Duodenal mucosa (tissue), 2 donors: Measurements from ENCODE around the gene AOAH.
"Not testable (repeated sequence)": the region's sequence is repeated elsewhere in the genome, so short reads cannot be mapped to it uniquely, and the experiment has no call there.

Experiments used
- H3K27ac ChIP-seq: one replicate; pipeline ENCODE4 v1.7.0; 2013; ENCODE audit warnings: low read depth, low read length
- H3K27me3 ChIP-seq, 2 donors: one replicate each; pipeline ENCODE4 v1.7.0; 2013; ENCODE audit warnings: low read length in 2 of 2, control low read depth in 1 of 2; ENCODE audit not compliant: insufficient read depth in 2 of 2, control insufficient read depth in 1 of 2
- H3K36me3 ChIP-seq, 2 donors: one replicate each; pipeline ENCODE4 v1.7.0; 2013; ENCODE audit warnings: low read length in 2 of 2, control low read depth in 1 of 2; ENCODE audit not compliant: insufficient read depth in 2 of 2, control insufficient read depth in 1 of 2
- H3K4me1 ChIP-seq, 2 donors: one replicate each; pipeline ENCODE4 v1.7.0; 2013; ENCODE audit warnings: low read length in 2 of 2, control low read depth in 1 of 2; ENCODE audit not compliant: insufficient read depth in 2 of 2, control insufficient read depth in 1 of 2
- H3K4me3 ChIP-seq, 2 donors: one replicate each; pipeline ENCODE4 v1.7.0; 2013; ENCODE audit warnings: low read length in 2 of 2, low read depth in 1 of 2
- H3K9ac ChIP-seq, 2 donors: one replicate each; pipeline ENCODE4 v1.7.0; 2013; ENCODE audit warnings: low read length in 2 of 2, low read depth in 1 of 2
- H3K9me3 ChIP-seq, 2 donors: one replicate each; pipeline ENCODE4 v1.7.0; 2013; ENCODE audit warnings: low read length in 2 of 2, control low read depth in 1 of 2; ENCODE audit not compliant: control insufficient read depth in 1 of 2

AOAH gene

GRCh38 chr7:36707898-36708297 lies 16.4 kb downstream of the AOAH start:
- Histone ChIP-seq H3K27me3 (no peaks in the 10 kb centered on the region), H3K36me3 (no peaks in the 10 kb centered on the region), H3K9ac (no peak overlapping the region), H3K9me3 (peaks cover 4 to 9% of the 10 kb centered on the region in 2 donors), H3K4me3 (no peak overlapping the region), H3K4me1 (peaks cover 10 to 24% of the 10 kb centered on the region in 2 donors), H3K27ac (no peak overlapping the region)

GRCh38 chr7:36707465-36707864 lies 16.8 kb downstream of the AOAH start:
- Histone ChIP-seq H3K4me1 (peaks cover 10 to 24% of the 10 kb centered on the region in 2 donors), H3K27me3 (no peaks in the 10 kb centered on the region), H3K27ac (no peak overlapping the region), H3K9ac (no peak overlapping the region), H3K4me3 (no peak overlapping the region), H3K36me3 (no peaks in the 10 kb centered on the region), H3K9me3 (peaks cover 4 to 9% of the 10 kb centered on the region in 2 donors)

GRCh38 chr7:36703860-36704259 lies 20.4 kb downstream of the AOAH start:
- H3K9me3 ChIP-seq, H3K27me3 ChIP-seq, H3K4me3 ChIP-seq, H3K36me3 ChIP-seq, H3K27ac ChIP-seq, H3K9ac ChIP-seq, H3K4me1 ChIP-seq: not testable (repeated sequence)

GRCh38 chr7:36692456-36692855 lies 31.8 kb downstream of the AOAH start:
- no peaks in the 10 kb centered on the region for H3K36me3 ChIP-seq

GRCh38 chr7:36691983-36692382 lies 32.3 kb downstream of the AOAH start:
- Histone ChIP-seq H3K36me3 (no peaks in the 10 kb centered on the region), H3K9ac (no peak overlapping the region), H3K27ac (no peak overlapping the region), H3K4me1 (no peaks in the 10 kb centered on the region), H3K4me3 (no peak overlapping the region), H3K9me3 (no peaks in the 10 kb centered on the region), H3K27me3 (no peaks in the 10 kb centered on the region)

More at GRCh38 chr7:36692456-36692855, 31.8 kb downstream of the AOAH start:
- Histone ChIP-seq H3K27ac (no peak overlapping the region), H3K4me3 (no peak overlapping the region), H3K4me1 (no peaks in the 10 kb centered on the region), H3K9me3 (no peaks in the 10 kb centered on the region), H3K27me3 (no peaks in the 10 kb centered on the region), H3K9ac (no peak overlapping the region)

GRCh38 chr7:36690514-36691187 lies 33.6 kb downstream of the AOAH start:
- no peaks in the 10 kb centered on the region for H3K9me3 ChIP-seq
- H3K4me3 ChIP-seq, result no peak overlapping the region
- no peaks in the 10 kb centered on the region for H3K27me3 ChIP-seq
- no peak overlapping the region for H3K27ac ChIP-seq
- H3K4me1 ChIP-seq, result no peaks in the 10 kb centered on the region
- no peak overlapping the region for H3K9ac ChIP-seq
- no peaks in the 10 kb centered on the region for H3K36me3 ChIP-seq

- Histone ChIP-seq H3K4me3 (no peak overlapping the region), H3K9ac (no peak overlapping the region)
Measured at GRCh38 chr7:36690041-36690440, 34.3 kb downstream of the AOAH start.

DNA sequence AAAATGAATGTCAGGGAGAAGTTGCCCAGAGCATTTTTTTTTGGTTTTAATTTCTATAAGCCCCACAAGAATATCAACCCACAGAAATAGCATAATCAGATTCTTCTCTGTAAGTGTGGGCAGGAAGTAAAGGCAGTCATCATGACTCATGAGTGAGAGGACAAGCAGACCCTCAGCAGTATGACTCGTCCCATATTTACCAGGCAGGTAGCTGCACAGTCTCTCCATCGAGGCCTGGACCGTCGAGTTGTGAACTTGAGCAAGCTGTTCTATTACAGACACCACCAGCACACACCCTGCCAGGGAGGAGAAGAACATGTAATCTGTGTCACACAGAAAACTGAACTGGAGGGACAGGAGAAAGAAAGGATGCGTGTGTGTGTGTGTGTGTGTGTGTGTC lies 37.8 kb downstream of the AOAH start:
- H3K9me3 ChIP-seq, result no peaks in the 10 kb centered on the region
- H3K27ac ChIP-seq, result no peak overlapping the region
- no peak overlapping the region for H3K9ac ChIP-seq
- peaks cover 13% of the 10 kb centered on the region in 2 donors for H3K4me1 ChIP-seq
- no peaks in the 10 kb centered on the region for H3K36me3 ChIP-seq
- H3K27me3 ChIP-seq, result no peaks in the 10 kb centered on the region
- H3K4me3 ChIP-seq, result no peak overlapping the region

More at GRCh38 chr7:36690041-36690440, 34.3 kb downstream of the AOAH start:
- Histone ChIP-seq H3K4me1 (peaks cover 0 to 5% of the 10 kb centered on the region in 2 donors), H3K9me3 (no peaks in the 10 kb centered on the region), H3K27me3 (no peaks in the 10 kb centered on the region), H3K27ac (no peak overlapping the region), H3K36me3 (no peaks in the 10 kb centered on the region)

- Histone ChIP-seq H3K9ac (no peak overlapping the region), H3K36me3 (no peaks in the 10 kb centered on the region), H3K27me3 (no peaks in the 10 kb centered on the region), H3K4me3 (no peak overlapping the region), H3K4me1 (peaks cover 13% of the 10 kb centered on the region in 2 donors), H3K9me3 (no peaks in the 10 kb centered on the region), H3K27ac (no peak overlapping the region)
Measured at GRCh38 chr7:36684954-36685353, 39.3 kb downstream of the AOAH start.

- Histone ChIP-seq H3K27me3 (no peaks in the 10 kb centered on the region), H3K4me1 (peaks cover 13% of the 10 kb centered on the region in 2 donors), H3K9me3 (no peaks in the 10 kb centered on the region), H3K27ac (no peak overlapping the region), H3K4me3 (no peak overlapping the region), H3K36me3 (no peaks in the 10 kb centered on the region), H3K9ac (no peak overlapping the region)
Measured at GRCh38 chr7:36683695-36684357, 40.5 kb downstream of the AOAH start.
